BJ (cell line): Measurements from ENCODE around the gene COL20A1. TPM values are rescaled to one million over a fixed set of nuclear protein-coding genes. Genes with fewer than 3 reads are reported as not detected.

Experiments used
- CTCF ChIA-PET: fragments of 350-600 bp; formaldehyde crosslinking; extraction: SDS; loops from one replicate; lab custom pipeline; 2021; ENCODE audit warnings: antibody characterized with exemption, inconsistent platforms; lab: Yijun Ruan, JAX
- POLR2A ChIA-PET: fragments of 300-600 bp; sonication (Branson Sonifier 250); formaldehyde crosslinking; extraction: SDS; loops from one replicate; lab custom pipeline; 2021; ENCODE audit warnings: antibody characterized with exemption; lab: Charles Lee
- DNase-seq: peaks from one replicate; pipeline ENCODE4 v3.0.0-alpha.2; 2011; ENCODE audit warnings: low read depth
- H3K27me3 ChIP-seq: 2 replicates; pipeline ENCODE4 v1.6.0; 2011; ENCODE audit warnings: low read length; ENCODE audit not compliant: control insufficient read depth, insufficient read depth
- H3K36me3 ChIP-seq: 2 replicates; pipeline ENCODE4 v1.5.1; 2011; ENCODE audit warnings: low read length; ENCODE audit not compliant: control insufficient read depth, insufficient read depth
- H3K4me3 ChIP-seq: 2 replicates; pipeline ENCODE4 v1.5.1; 2011; ENCODE audit warnings: low read depth, mild to moderate bottlenecking, control low read depth, low read length
- CTCF ChIP-seq: IDR thresholded peaks from 2 replicates; pipeline ENCODE4 v1.5.1; 2011; ENCODE audit warnings: low read depth, mild to moderate bottlenecking, control low read depth, inconsistent platforms, low read length, moderate library complexity; ENCODE audit not compliant: insufficient read depth
- polyA plus RNA-seq: library from polyadenylated mRNA; depleted of rRNA; stranded (reverse); fragments of >200 nt; gene quantifications from 2 replicates; pipeline ENCODE4 v1.2.3, GENCODE V29; 2011

COL20A1 gene
- polyA plus RNA-seq, 1 experiment: not detected

- no peak for DNase-seq
- Histone ChIP-seq H3K4me3 (no peak overlapping the region), H3K27me3 (peaks cover 42% of the 10 kb centered on the region), H3K36me3 (no peaks in the 10 kb centered on the region)
- CTCF ChIA-PET: interaction anchor here (2.9 kb wide), 1 partner anchor 40 kb away, joined by 9 read pairs; no protein-coding TSS in a partner anchor
- no peak for TF ChIP-seq CTCF
- POLR2A ChIA-PET: no interaction called here
Measured at GRCh38 chr20:63264519-63264918, 28.5 kb upstream of the COL20A1 start.

- Histone ChIP-seq H3K27me3 (peaks cover 33% of the 10 kb centered on the region), H3K4me3 (no peak overlapping the region), H3K36me3 (peaks cover 3% of the 10 kb centered on the region)
- no peak for TF ChIP-seq CTCF
- CTCF ChIA-PET: interaction anchor here (1.0 to 1.5 kb wide), 4 partner anchors 14 to 116 kb away, joined by 3 to 9 read pairs (median 4); no protein-coding TSS in a partner anchor
- POLR2A ChIA-PET: interaction anchor here (0.6 kb wide), 1 partner anchor 9 kb away, joined by 3 read pairs; no protein-coding TSS in a partner anchor
- no peak for DNase-seq
Measured at GRCh38 chr20:63265891-63266515, 27.0 kb upstream of the COL20A1 start.

- ChIA-PET POLR2A (no interaction called here), CTCF (no interaction called here)
- DNase-seq: no peak
- no peak for TF ChIP-seq CTCF
- Histone ChIP-seq H3K4me3 (no peak overlapping the region), H3K27me3 (peaks cover 20% of the 10 kb centered on the region), H3K36me3 (peaks cover 3% of the 10 kb centered on the region)
Measured at GRCh38 chr20:63267691-63268090, 25.3 kb upstream of the COL20A1 start.

- no peak for DNase-seq
- TF ChIP-seq CTCF: no peak
- peaks cover 15% of the 10 kb centered on the region for H3K27me3 ChIP-seq
- peaks cover 3% of the 10 kb centered on the region for H3K36me3 ChIP-seq
- H3K4me3 ChIP-seq: no peak overlapping the region
- POLR2A ChIA-PET: no interaction called here
- CTCF ChIA-PET: interaction anchor here (1.1 kb wide), 1 partner anchor 29 kb away, joined by 3 read pairs; no protein-coding TSS in a partner anchor
Measured at GRCh38 chr20:63268256-63268655, 24.7 kb upstream of the COL20A1 start.

GRCh38 chr20:63268671-63269439, 24.1 kb upstream of the COL20A1 start:
- CTCF ChIA-PET: interaction anchor here (0.6 to 1.2 kb wide), 5 partner anchors 8 to 46 kb away, joined by 3 to 4 read pairs (median 3); no protein-coding TSS in a partner anchor
- H3K4me3 ChIP-seq: no peak overlapping the region
- peaks cover 3% of the 10 kb centered on the region for H3K36me3 ChIP-seq
- TF ChIP-seq CTCF: no peak
- no peak for DNase-seq
- peaks cover 14% of the 10 kb centered on the region for H3K27me3 ChIP-seq
- POLR2A ChIA-PET: no interaction called here
